ENCODE measurements around the gene NCOA7.

NCOA7 gene

DNA sequence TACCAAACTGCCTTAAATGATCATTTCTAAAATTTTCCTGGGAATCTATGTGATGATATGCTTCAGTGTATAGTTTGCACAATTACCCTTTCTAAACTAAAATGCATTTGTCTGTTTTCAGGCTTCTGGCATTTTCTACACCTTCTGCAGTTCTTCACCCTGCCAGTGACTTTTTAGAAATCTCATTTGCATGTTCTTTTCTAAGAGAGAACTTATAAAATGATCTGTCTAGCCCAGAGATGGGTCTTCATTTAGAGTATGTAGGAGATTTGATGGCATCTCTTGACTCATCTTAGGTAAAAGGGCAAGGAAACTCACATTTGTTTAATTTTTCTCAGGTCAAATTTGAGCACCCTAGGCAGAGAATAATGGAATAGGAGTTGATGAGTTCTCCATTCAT lies 17.8 kb downstream of the NCOA7 start:
- H3K27me3 Mint-ChIP-seq: no peaks in the 10 kb centered on the region
- peaks cover 37% of the 10 kb centered on the region for H3K36me3 Mint-ChIP-seq (ENCODE audit: low read depth)
- peaks cover 85% of the 10 kb centered on the region for H3K4me1 Mint-ChIP-seq
- no peaks in the 10 kb centered on the region for H3K9me3 Mint-ChIP-seq
- ATAC-seq: no peak
- no peak overlapping the region for H3K4me3 Mint-ChIP-seq
- no peak for DNase-seq
- H3K27ac Mint-ChIP-seq: peak overlapping the region; percentile 74

GRCh38 chr6:125809570-125810170 lies 18.9 kb downstream of the NCOA7 start:
- Mint-ChIP-seq H3K36me3 (ENCODE audit: low read depth) (peaks cover 35% of the 10 kb centered on the region), H3K27me3 (no peaks in the 10 kb centered on the region), H3K4me3 (no peak overlapping the region), H3K4me1 (peaks cover 81% of the 10 kb centered on the region), H3K27ac (no peak overlapping the region), H3K9me3 (no peaks in the 10 kb centered on the region)
- ATAC-seq (no peak), DNase-seq (no peak)

- no peak for DNase-seq
- no peak for ATAC-seq
- H3K36me3 Mint-ChIP-seq (ENCODE audit: low read depth): peaks cover 41% of the 10 kb centered on the region
- no peak overlapping the region for H3K27ac Mint-ChIP-seq
- H3K9me3 Mint-ChIP-seq: no peaks in the 10 kb centered on the region
- no peak overlapping the region for H3K4me3 Mint-ChIP-seq
- peaks cover 82% of the 10 kb centered on the region for H3K4me1 Mint-ChIP-seq
- no peaks in the 10 kb centered on the region for H3K27me3 Mint-ChIP-seq
Measured at GRCh38 chr6:125810445-125810844, 19.7 kb downstream of the NCOA7 start.

DNA sequence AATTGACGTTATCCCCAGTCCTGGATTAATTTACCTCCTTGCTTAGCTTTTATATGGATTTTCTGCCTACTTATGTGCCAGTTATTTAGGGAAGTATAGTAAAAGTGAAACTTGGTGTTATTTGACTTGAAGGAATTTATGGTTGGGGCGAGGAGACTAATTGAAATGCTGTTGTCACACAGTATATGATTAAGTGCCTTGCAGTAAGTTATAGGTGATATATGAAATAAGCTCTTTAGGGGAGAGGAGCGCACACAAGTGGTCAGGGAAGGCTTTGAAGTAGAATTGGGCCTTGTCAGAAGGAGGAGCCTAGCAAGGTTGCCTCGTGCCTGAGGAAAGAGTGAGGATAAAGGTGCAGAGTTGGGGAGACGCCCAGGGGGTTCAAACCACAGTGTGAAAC lies 20.5 kb downstream of the NCOA7 start:
- peaks cover 82% of the 10 kb centered on the region for H3K4me1 Mint-ChIP-seq
- H3K27me3 Mint-ChIP-seq: no peaks in the 10 kb centered on the region
- H3K4me3 Mint-ChIP-seq: no peak overlapping the region
- H3K36me3 Mint-ChIP-seq (ENCODE audit: low read depth): peaks cover 43% of the 10 kb centered on the region
- DNase-seq: no peak
- peak overlapping the region; percentile 3 for H3K27ac Mint-ChIP-seq
- ATAC-seq: no peak
- no peaks in the 10 kb centered on the region for H3K9me3 Mint-ChIP-seq

DNA sequence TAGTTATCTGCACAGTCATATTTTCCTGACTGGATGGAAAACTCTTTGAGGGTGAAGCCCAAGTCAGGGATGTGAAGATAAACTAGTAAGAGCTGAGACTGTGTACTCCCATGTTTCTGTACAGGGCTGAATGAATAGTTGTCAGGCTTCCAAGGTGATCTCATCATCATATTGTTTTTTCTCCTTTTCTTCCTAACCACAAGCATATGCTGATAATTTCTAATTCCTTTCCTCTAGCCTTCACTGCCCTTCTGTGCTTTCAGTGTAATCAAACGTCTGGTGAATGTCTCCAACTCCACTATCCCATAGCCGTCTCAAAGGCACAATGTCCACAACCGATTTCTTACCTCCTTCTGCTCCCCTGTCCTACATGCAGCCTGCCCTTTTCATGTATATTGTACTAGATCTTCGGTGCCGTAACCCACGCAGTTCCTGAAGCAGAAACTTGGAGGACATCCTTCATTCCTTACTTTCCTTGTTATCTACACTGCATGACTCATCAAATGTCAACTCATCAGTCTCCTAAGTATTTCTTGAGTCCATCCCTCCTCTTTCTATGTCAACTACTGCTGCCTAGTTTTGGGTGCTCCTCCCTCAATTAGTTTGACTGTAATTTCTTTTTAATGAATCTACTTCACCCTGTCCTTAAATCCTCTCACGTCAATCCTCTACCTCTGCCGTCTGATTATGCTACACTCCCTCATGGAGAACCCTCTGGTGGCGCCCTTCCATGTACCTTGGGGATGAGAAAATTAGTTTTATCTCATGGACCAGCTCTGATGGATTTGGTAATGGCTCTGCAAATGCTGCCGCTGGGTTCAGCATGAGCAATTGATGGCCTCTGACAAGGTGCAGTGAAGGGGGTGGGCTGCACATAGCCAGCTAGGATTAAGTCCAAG lies 21.9 kb downstream of the NCOA7 start:
- H3K4me1 Mint-ChIP-seq: peaks cover 81% of the 10 kb centered on the region

GRCh38 chr6:125814481-125814880 lies 23.7 kb downstream of the NCOA7 start:
- Mint-ChIP-seq H3K9me3 (no peaks in the 10 kb centered on the region), H3K27ac (no peak overlapping the region), H3K27me3 (no peaks in the 10 kb centered on the region), H3K4me1 (peaks cover 76% of the 10 kb centered on the region), H3K4me3 (no peak overlapping the region), H3K36me3 (ENCODE audit: low read depth) (peaks cover 35% of the 10 kb centered on the region)
- DNase-seq: no peak
- ATAC-seq: no peak

More for the DNA sequence above, 21.9 kb downstream of the NCOA7 start:
- peaks cover 45% of the 10 kb centered on the region for H3K36me3 Mint-ChIP-seq (ENCODE audit: low read depth)
- DNase-seq (no peak), ATAC-seq (peak; percentile 39)
- no peaks in the 10 kb centered on the region for H3K27me3 Mint-ChIP-seq
- H3K4me3 Mint-ChIP-seq: no peak overlapping the region
- H3K27ac Mint-ChIP-seq: peak overlapping the region; percentile 10
- H3K9me3 Mint-ChIP-seq: no peaks in the 10 kb centered on the region

DNA sequence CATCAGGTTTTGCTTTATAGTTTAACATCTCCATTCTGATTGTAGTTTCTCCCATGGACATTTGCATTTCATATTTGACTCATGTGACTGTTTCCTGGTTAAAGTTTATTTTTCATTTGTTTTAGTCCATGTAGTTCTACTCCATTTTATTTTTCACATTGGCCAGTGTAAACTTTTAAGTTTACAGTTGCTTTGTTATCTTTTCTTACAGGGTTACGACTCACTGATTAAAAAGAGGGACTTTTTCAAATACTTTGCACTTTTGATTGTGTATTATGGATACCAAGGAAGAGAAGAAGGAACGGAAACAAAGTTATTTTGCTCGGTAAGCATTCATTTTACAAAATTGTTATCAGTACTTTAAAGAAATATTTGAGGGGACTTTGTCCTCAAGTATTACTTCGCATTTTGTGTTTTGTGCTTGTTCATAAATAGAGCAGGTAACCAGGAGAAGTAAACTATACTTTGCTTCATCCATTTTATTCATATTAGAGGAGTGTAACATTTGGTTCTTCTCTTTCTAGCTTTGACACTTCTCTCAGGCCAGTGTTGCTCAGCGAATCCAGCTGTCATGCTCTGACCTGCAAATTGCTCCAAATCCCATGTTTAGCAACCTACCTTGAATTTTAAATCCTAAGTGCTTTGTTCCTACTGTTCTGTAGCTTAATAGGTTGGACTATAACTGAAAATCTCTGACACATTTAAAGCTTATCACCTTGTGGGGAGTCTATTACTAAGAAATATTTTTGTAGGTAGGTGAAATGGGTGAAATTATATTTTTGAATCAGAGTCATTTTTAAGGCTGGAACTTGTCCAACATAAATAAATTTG lies 24.5 kb downstream of the NCOA7 start:
- Mint-ChIP-seq H3K27ac (no peak overlapping the region), H3K9me3 (no peaks in the 10 kb centered on the region), H3K36me3 (ENCODE audit: low read depth) (peaks cover 37% of the 10 kb centered on the region), H3K4me3 (no peak overlapping the region), H3K4me1 (peaks cover 67% of the 10 kb centered on the region), H3K27me3 (no peaks in the 10 kb centered on the region)
- ATAC-seq (no peak), DNase-seq (no peak)

- no peaks in the 10 kb centered on the region for H3K27me3 Mint-ChIP-seq
- ATAC-seq (peak; percentile 57), DNase-seq (no peak)
- no peak overlapping the region for H3K4me3 Mint-ChIP-seq
- no peaks in the 10 kb centered on the region for H3K9me3 Mint-ChIP-seq
- no peak overlapping the region for H3K27ac Mint-ChIP-seq
- peaks cover 64% of the 10 kb centered on the region for H3K4me1 Mint-ChIP-seq
- H3K36me3 Mint-ChIP-seq (ENCODE audit: low read depth): peaks cover 43% of the 10 kb centered on the region
Measured at GRCh38 chr6:125816828-125817280, 26.1 kb downstream of the NCOA7 start.

DNA sequence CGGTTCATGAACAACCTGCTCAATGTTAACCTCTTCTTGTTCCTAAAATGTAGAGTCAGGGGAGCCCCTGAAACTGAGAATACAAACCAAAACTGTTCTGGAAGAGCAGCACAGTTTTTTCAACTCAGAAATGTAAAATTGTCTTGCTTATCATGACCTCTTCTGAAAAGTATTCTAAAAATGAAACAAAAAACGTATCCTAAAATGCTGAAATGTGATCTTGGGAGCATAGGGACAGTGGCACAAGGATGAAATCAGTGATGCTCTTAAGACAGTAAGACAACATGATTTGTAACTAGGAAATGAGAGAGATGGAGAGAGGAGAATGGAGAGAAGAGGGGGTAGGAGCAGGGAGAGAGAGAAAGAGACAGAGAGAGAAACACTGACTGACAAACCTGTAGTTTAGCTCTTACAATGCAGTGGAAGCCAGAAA lies 27.5 kb downstream of the NCOA7 start:
- ATAC-seq (no peak), DNase-seq (no peak)
- Mint-ChIP-seq H3K9me3 (no peaks in the 10 kb centered on the region), H3K4me3 (no peak overlapping the region), H3K36me3 (ENCODE audit: low read depth) (peaks cover 41% of the 10 kb centered on the region), H3K4me1 (peaks cover 54% of the 10 kb centered on the region), H3K27me3 (no peaks in the 10 kb centered on the region), H3K27ac (peak overlapping the region; percentile 7)

- H3K4me1 Mint-ChIP-seq: peaks cover 54% of the 10 kb centered on the region
- ATAC-seq: no peak
Measured at GRCh38 chr6:125818772-125819260, 28.1 kb downstream of the NCOA7 start.

DNA sequence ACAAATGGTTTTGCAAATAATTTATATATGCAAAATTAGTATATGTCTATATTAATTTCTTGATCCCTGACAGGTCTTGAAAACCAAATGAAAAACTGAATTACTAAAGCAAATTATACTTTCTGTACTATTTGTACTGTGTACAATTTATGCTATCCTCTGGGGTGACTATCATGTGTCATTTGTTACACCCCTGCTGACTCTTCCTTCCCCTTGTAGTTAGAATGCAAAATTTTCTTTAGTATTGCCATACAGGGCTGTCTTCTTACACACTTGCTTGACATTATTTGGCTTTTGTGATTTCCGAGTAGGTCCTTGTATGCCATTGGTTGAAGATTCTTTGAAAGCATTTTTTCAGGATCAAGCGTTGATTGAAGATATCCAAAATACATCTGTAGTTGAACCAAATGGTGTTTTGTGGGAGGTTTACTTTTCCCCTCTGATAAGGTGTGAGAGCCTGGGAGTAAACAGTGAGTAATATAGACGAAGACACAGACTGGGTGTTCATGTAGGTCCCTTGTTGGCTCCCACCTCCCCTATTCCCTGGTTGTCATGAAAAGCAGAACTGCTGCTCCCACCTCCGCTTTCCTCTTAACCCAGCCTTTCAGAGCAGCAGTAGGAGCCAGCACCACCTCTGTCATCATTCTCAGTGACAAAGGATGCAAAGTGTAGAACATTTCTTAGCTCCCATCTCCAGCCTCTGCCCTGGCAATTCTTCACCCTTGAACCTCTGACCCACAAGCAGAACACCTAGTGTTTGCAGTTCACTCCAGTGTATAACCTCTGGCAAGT lies 29.0 kb downstream of the NCOA7 start:
- Mint-ChIP-seq H3K4me1 (peaks cover 49% of the 10 kb centered on the region), H3K27me3 (no peaks in the 10 kb centered on the region), H3K27ac (no peak overlapping the region), H3K4me3 (no peak overlapping the region), H3K9me3 (no peaks in the 10 kb centered on the region), H3K36me3 (ENCODE audit: low read depth) (peaks cover 41% of the 10 kb centered on the region)
- DNase-seq: no peak
- ATAC-seq: no peak

More at GRCh38 chr6:125818772-125819260, 28.1 kb downstream of the NCOA7 start:
- DNase-seq: no peak
- Mint-ChIP-seq H3K27ac (no peak overlapping the region), H3K36me3 (ENCODE audit: low read depth) (peaks cover 41% of the 10 kb centered on the region), H3K4me3 (no peak overlapping the region), H3K27me3 (no peaks in the 10 kb centered on the region), H3K9me3 (no peaks in the 10 kb centered on the region)

GRCh38 chr6:125821825-125822281 lies 31.1 kb downstream of the NCOA7 start:
- no peaks in the 10 kb centered on the region for H3K9me3 Mint-ChIP-seq
- H3K36me3 Mint-ChIP-seq (ENCODE audit: low read depth): peaks cover 30% of the 10 kb centered on the region
- ATAC-seq: peak; percentile 52
- DNase-seq: no peak
- no peak overlapping the region for H3K27ac Mint-ChIP-seq
- no peaks in the 10 kb centered on the region for H3K27me3 Mint-ChIP-seq
- H3K4me1 Mint-ChIP-seq: peaks cover 35% of the 10 kb centered on the region
- no peak overlapping the region for H3K4me3 Mint-ChIP-seq

GRCh38 chr6:125823180-125823579 lies 32.4 kb downstream of the NCOA7 start:
- peaks cover 29% of the 10 kb centered on the region for H3K36me3 Mint-ChIP-seq (ENCODE audit: low read depth)
- no peak overlapping the region for H3K4me3 Mint-ChIP-seq
- H3K9me3 Mint-ChIP-seq: no peaks in the 10 kb centered on the region
- ATAC-seq (no peak), DNase-seq (no peak)
- no peaks in the 10 kb centered on the region for H3K27me3 Mint-ChIP-seq
- H3K4me1 Mint-ChIP-seq: peaks cover 35% of the 10 kb centered on the region
- H3K27ac Mint-ChIP-seq: no peak overlapping the region
